Endothelial cell (in vitro differentiated cells): ENCODE measurements around the gene SLC35E2B. TPM values are rescaled to one million over a fixed set of nuclear protein-coding genes. Genes with fewer than 3 reads are reported as not detected.
"Not testable (repeated sequence)": the region's sequence is repeated elsewhere in the genome, so short reads cannot be mapped to it uniquely, and the experiment has no call there.

Experiments
- DNase-seq: peaks from one replicate; pipeline ENCODE4 v3.0.0; 2021; ENCODE audit warnings: low spot score
- H3K27ac Mint-ChIP-seq: one replicate; pipeline ENCODE4 v1.8.0; 2021; ENCODE audit warnings: mixed read lengths, inconsistent platforms; ENCODE audit not compliant: unreplicated experiment
- H3K27me3 Mint-ChIP-seq: one replicate; pipeline ENCODE4 v1.8.0; 2021; ENCODE audit warnings: mild to moderate bottlenecking, moderate library complexity, mixed read lengths, inconsistent platforms; ENCODE audit not compliant: unreplicated experiment
- H3K36me3 Mint-ChIP-seq: one replicate; pipeline ENCODE4 v1.8.0; 2021; ENCODE audit warnings: mild to moderate bottlenecking, low read depth, mixed read lengths, inconsistent platforms; ENCODE audit not compliant: unreplicated experiment
- H3K4me1 Mint-ChIP-seq: one replicate; pipeline ENCODE4 v1.8.0; 2021; ENCODE audit warnings: mild to moderate bottlenecking, mixed read lengths, inconsistent platforms; ENCODE audit not compliant: unreplicated experiment
- H3K4me3 Mint-ChIP-seq: one replicate; pipeline ENCODE4 v1.8.0; 2021; ENCODE audit warnings: mild to moderate bottlenecking, mixed read lengths, inconsistent platforms; ENCODE audit not compliant: unreplicated experiment
- H3K9me3 Mint-ChIP-seq: one replicate; pipeline ENCODE4 v1.8.0; 2021; ENCODE audit warnings: mixed read lengths, inconsistent platforms; ENCODE audit not compliant: unreplicated experiment
- CTCF ChIP-seq: fragments of 200-600 bp; sonication (generic); IDR thresholded peaks from one replicate; pipeline ENCODE4 v1.5.0; 2021; ENCODE audit warnings: antibody characterized with exemption; ENCODE audit not compliant: unreplicated experiment
- total RNA-seq: library from RNA; stranded (reverse); fragmentation: NEBNext Ultra II Directional; extraction: Animal tissue kit (Norgen Biotek cat#: 25700); gene quantifications from one replicate; pipeline ENCODE4 v1.2.1, GENCODE V29; 2021; ENCODE audit not compliant: unreplicated experiment

Gene SLC35E2B
- total RNA-seq, 1 donor from 2014 or later: 140 TPM

DNA sequence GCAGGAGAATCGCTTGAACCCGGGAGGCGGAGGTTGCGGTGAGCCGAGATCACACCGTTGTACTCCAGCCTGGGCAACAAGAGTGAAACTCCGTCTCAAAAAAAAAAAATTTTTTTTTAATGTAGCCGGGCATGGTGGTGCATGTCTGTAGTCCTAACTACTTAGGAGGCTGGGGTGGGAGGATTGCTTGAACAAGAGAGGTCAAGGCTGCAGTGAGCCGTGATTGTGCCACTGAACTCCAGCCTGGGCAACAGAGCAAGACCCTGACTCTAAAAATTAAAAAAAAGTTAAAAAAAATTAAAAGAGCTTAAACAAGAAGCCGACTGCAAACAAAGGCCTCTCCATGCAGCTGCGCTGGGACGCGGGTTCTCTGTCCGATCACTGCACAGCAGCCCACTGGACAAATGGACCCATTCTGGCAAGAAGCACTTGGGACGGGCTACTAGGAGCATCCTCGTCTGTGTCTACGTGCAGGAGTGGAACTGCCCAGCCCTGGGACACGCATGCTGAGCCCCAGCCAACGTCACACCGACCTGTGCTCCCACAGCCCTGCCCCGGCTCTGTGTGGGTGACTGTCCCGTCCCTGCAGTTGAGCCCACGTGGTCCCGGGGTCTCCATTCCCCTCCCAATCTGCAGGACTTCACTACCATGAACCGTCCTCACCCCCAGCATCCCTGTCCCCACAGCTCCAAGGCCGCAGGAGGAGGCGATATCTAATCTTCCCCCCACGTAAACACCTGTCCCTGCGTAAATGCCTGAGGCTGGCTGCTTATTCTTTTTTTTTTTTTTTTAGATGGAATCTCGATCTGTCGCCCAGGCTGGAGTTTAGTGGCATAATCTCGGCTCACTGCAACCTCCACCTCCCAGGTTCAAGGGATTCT is 12.3 kb downstream of the SLC35E2B start:
- peaks cover 55% of the 10 kb centered on the region for H3K4me1 Mint-ChIP-seq
- H3K9me3 Mint-ChIP-seq: no peaks in the 10 kb centered on the region
- H3K27me3 Mint-ChIP-seq: peaks cover 11% of the 10 kb centered on the region
- peak overlapping the region; percentile 82 for H3K27ac Mint-ChIP-seq
- H3K36me3 Mint-ChIP-seq: peaks cover 13% of the 10 kb centered on the region
- no peak for DNase-seq
- H3K4me3 Mint-ChIP-seq: no peak overlapping the region
- TF ChIP-seq CTCF: no peak

DNA sequence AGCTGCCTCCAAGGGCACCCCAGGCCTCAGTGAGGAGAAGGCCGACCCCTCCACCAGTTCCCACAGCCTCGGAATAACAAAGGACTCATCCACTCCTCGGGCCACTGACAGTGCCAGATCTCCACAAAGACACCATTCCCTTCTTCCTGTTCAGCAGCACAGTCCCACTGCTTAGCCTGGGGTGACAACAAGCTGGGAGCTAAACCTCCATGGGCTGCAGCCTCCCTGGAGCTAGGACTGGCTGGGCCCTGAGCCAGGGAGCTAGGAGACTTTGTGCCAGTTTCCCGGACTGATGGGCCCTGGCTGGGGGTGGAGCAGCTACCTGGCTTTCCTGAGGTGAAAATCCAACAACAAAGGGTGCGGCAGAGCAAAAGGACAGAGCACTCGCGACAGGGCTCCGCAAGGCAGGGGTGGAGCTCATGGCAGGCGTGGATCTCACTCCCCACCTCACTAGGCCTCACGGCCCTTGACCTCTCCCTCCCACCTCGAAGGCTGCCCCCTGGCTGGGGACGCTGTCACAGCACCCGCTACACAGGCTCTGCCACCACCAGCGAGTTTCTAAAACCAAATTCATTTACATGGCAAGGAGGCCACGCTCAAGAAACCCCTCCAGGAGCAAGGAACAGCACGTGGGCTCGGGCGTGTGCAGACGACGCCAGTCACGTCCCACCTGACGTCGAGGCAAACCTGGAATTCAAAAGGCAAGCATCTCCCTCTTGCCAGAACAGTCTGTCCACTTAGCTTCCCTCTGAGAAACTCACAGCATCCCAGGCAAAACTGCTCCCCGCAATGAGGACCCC is 13.8 kb downstream of the SLC35E2B start:
- Mint-ChIP-seq H3K4me1 (peaks cover 51% of the 10 kb centered on the region), H3K27ac (peak overlapping the region; percentile 97), H3K27me3 (peaks cover 14% of the 10 kb centered on the region), H3K9me3 (no peaks in the 10 kb centered on the region), H3K36me3 (peaks cover 13% of the 10 kb centered on the region), H3K4me3 (peak overlapping the region; percentile 73)
- TF ChIP-seq CTCF: peak; percentile 39
- DNase-seq: peak; percentile 73

DNA sequence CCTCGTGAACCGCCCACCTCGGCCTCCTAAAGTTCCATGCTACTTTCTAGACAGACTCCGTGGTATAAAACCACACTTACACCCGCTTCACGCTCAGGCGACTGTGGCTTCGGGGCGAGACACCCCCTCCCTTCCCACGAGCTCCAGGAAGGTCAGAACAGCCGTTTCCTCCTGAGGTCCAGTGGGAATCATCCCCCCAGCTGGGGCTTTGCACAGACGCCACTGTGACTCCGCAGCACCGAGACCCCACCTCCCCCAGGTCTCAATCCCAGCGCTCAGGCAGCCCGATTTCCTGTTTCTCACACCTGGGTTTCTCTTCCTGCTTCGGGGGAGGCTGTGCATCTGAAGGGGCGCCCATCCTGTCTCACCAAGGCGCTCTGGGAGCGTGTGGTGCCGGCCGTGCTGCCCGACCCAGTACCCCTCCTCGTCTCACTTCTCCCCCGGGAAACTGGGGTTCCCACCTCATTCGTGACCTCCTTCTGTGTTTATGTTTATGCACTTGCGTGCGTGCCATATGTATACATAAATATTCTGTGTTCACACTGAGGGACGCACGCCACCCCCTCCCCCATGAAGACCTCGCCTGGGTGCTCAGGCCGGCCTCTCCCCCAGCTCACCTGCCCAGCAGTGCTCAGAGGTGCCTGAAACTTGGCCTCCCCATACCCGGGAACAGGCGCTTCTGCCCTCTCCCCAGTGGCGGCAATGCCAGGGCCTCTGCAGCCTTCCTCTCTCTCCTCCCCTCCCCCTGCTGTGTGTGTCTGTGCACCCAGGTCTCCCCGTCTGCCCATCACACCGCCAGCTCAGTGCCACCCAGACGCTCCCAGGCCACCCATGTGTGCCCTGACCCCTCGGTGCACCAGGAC is 14.6 kb downstream of the SLC35E2B start:
- Mint-ChIP-seq H3K4me1 (peaks cover 45% of the 10 kb centered on the region), H3K9me3 (no peaks in the 10 kb centered on the region), H3K4me3 (peak overlapping the region; percentile 87), H3K27ac (peak overlapping the region; percentile 97), H3K27me3 (peaks cover 14% of the 10 kb centered on the region), H3K36me3 (peaks cover 13% of the 10 kb centered on the region)
- TF ChIP-seq CTCF: no peak
- DNase-seq: peak; percentile 63

DNA sequence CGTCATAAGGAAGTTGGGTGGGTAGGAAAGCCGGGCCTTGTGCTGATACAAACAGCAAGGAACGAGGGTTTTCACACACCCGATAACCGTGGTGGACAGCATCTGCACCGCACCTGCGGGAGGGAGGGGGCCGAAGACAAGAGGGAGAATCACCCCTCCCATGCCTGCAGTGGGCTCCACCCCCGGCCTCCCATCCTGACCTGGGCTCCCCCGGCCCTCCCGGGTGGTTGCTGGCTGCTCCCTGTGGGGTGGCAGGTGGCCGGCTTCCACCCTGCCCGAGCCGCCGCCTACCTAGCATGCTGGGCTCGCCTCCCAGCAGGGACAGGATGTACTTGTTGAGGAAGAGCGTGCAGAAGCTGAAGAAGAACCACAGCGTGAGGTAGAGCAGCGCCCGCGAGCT is 16.5 kb downstream of the SLC35E2B start:
- H3K9me3 Mint-ChIP-seq, H3K27ac Mint-ChIP-seq, DNase-seq, H3K4me3 Mint-ChIP-seq: not testable (repeated sequence)
- Mint-ChIP-seq H3K27me3 (peaks cover 14% of the 10 kb centered on the region), H3K36me3 (peaks cover 16% of the 10 kb centered on the region), H3K4me1 (peaks cover 43% of the 10 kb centered on the region)

DNA sequence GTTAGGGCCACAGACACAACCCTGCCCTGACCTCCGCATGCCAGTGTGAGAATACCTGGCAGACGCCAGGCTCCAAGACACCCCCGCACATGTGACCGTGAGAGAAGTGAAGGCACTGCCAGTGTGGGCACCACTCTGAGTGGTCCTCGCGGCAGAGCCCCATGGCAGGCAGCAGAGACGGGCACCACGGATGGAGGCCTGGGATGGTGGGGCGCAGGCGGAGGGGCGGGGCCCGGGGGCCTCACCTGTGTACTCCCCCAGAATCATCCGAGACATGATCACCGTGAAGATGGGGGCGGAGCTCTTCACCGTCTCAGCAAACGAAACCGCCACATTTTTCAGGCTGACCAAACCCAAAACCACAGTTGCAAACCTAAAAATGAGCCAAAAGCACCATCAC is 17.4 kb downstream of the SLC35E2B start:
- not testable (repeated sequence) for H3K27ac Mint-ChIP-seq

DNA sequence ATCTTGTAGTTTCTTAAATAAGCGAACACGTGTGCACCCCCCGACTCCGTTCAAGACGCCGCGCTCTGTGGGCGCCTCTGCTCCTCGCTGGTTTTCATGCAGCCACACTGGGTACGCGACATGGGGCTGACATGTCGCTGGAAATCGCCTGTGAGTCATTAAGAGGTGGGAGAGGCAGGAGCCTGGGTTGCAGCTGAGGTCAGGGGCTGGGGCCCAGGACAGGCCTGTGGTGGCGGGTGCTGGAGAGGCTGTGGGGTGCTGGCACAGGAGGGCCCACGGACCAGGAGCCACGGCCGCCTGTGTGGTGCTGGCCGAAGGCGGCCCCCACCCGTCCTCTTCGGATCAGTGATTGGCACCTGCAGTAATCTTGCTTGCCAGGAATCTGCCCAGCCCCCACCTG is 17.8 kb downstream of the SLC35E2B start:
- peaks cover 46% of the 10 kb centered on the region for H3K4me1 Mint-ChIP-seq
- DNase-seq, H3K27ac Mint-ChIP-seq, H3K9me3 Mint-ChIP-seq, H3K4me3 Mint-ChIP-seq: not testable (repeated sequence)
- peaks cover 19% of the 10 kb centered on the region for H3K36me3 Mint-ChIP-seq
- peaks cover 14% of the 10 kb centered on the region for H3K27me3 Mint-ChIP-seq

More for the DNA sequence above, 17.4 kb downstream of the SLC35E2B start:
- H3K9me3 Mint-ChIP-seq, DNase-seq, H3K4me3 Mint-ChIP-seq: not testable (repeated sequence)
- H3K4me1 Mint-ChIP-seq: peaks cover 42% of the 10 kb centered on the region
- H3K27me3 Mint-ChIP-seq: peaks cover 14% of the 10 kb centered on the region
- H3K36me3 Mint-ChIP-seq: peaks cover 16% of the 10 kb centered on the region
